Measurements from ENCODE around the gene RUNX2. TPM values are rescaled to one million over a fixed set of nuclear protein-coding genes. Genes with fewer than 3 reads are reported as not detected.

The RUNX2 gene
- total RNA-seq, 2 donors from 2014 or later: 30.8 to 33.7 TPM

DNA sequence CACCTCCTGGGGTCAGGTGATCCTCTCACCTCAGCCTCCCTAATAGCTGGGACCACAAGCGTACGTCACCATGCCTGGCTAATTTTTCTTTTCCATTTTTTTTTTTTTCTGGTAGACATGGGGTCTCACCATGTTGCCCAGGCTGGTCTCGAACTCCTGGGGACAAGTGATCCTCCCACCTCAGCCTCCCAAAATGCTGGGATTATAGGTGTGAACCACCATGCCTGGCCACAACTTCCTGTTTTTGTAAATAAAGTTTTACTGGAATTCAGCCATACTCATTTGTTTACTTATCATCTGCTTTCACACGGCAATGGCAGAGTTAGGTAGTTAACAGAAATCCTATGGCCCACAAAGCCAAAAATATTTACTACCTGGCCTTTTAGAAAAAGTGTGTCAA, 7.8 kb upstream of the RUNX2 start:
- Mint-ChIP-seq H3K4me3 (no peak overlapping the region), H3K27ac (no peak overlapping the region), H3K4me1 (peaks cover 12% of the 10 kb centered on the region), H3K27me3 (no peaks in the 10 kb centered on the region), H3K36me3 (ENCODE audit: low read depth) (no peaks in the 10 kb centered on the region), H3K9me3 (no peaks in the 10 kb centered on the region)
- ATAC-seq (replicated peaks): no peak

DNA sequence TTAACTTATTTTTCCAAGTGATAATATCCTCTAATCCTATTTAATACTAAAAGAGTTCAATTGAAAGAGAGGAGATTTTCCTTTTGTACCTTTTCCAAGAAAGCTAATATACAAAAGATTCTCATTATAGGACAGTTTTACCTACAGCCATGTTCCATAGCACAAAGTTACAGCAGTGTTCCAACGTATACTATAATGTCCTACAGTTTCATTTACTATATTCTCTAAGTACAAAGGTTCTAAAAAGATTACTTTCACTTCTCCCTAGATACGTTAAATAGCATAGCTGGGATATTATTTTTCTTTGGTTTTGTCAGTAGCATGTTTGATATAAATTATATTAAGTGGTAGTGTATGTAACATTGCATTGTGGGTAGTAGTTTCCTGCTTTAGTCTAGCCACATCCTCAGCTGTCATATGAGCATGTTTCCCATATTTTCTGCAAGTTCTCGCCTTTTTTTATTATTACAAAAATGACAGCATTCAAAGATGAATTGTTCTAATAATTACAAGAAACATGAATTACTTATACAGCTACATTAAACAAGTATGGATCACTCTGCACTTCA, 4.4 kb upstream of the RUNX2 start:
- Mint-ChIP-seq H3K4me3 (peak overlapping the region; percentile 36), H3K9me3 (no peaks in the 10 kb centered on the region), H3K36me3 (ENCODE audit: low read depth) (no peaks in the 10 kb centered on the region), H3K27me3 (no peaks in the 10 kb centered on the region), H3K27ac (peak overlapping the region; percentile 9), H3K4me1 (peaks cover 12% of the 10 kb centered on the region)
- ATAC-seq (replicated peaks): no peak

DNA sequence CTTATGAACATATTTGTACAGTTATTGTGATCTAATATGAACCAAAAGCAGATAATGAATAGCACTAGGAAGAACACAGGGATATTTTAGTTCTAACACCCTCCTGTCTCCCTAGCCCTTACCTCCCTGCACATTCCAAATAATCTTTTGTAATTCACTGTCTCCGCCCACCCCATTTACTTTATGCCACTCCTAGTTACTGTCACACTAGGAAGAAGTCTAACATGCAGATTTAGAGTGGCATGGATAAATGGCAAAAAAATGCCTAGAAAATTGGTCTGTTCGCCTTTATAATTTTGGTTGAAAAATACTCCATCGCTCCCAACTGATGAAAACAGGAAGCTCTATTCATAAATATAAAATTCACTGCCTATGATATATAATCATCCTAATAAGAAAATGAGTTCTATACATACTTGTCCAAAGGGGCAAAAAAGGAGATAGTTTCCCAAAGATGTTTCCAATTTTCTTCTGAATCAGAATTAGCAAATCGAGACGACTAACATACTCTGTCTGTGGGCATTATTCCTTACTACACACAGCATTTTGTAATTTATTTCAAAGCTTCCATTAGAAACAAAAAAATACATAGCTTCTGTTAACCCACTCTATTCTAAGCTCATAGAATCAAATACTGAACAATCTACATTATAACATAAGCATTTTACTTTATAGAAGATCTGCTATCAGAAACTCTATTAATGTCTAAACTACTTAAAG, 1.3 kb upstream of the RUNX2 start:
- Mint-ChIP-seq H3K27ac (no peak overlapping the region), H3K4me1 (peaks cover 12% of the 10 kb centered on the region), H3K36me3 (ENCODE audit: low read depth) (no peaks in the 10 kb centered on the region), H3K4me3 (no peak overlapping the region), H3K27me3 (no peaks in the 10 kb centered on the region), H3K9me3 (no peaks in the 10 kb centered on the region)
- no peak for ATAC-seq (replicated peaks)

- H3K4me1 Mint-ChIP-seq: peaks cover 6% of the 10 kb centered on the region
- no peak overlapping the region for H3K4me3 Mint-ChIP-seq
- no peaks in the 10 kb centered on the region for H3K27me3 Mint-ChIP-seq
- no peak overlapping the region for H3K27ac Mint-ChIP-seq
- no peaks in the 10 kb centered on the region for H3K36me3 Mint-ChIP-seq (ENCODE audit: low read depth)
- no peaks in the 10 kb centered on the region for H3K9me3 Mint-ChIP-seq
- ATAC-seq (replicated peaks): no peak
These were observed 393 bp downstream of the RUNX2 start for GRCh38 chr6:45328523-45328922.

- no peak overlapping the region for H3K27ac Mint-ChIP-seq
- H3K36me3 Mint-ChIP-seq (ENCODE audit: low read depth): no peaks in the 10 kb centered on the region
- H3K27me3 Mint-ChIP-seq: no peaks in the 10 kb centered on the region
- peaks cover 5% of the 10 kb centered on the region for H3K4me1 Mint-ChIP-seq
- H3K4me3 Mint-ChIP-seq: no peak overlapping the region
- no peaks in the 10 kb centered on the region for H3K9me3 Mint-ChIP-seq
- ATAC-seq (replicated peaks): no peak
These were observed 16.8 kb downstream of the RUNX2 start for GRCh38 chr6:45344900-45345299.

- no peaks in the 10 kb centered on the region for H3K4me1 Mint-ChIP-seq
- no peak for ATAC-seq (replicated peaks)
These were observed 22.1 kb downstream of the RUNX2 start for GRCh38 chr6:45350186-45350710.

DNA sequence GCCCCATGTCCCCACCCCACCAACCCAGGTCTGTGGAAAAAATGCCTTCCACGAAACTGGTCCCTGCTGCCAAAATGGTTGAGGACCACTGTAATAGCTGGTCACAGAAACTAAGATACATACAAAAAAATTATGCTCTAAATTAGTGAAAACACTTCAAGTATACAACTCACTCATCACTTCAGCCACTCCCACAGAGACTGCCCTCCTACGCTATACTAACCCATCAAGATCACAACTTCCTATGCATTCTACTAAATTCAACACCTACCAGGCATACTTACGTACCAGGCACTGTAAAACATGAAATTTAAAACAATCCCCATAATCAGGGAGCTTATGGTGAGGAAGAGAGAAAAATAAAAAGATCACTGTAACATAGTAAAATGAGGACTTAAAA, 22.9 kb downstream of the RUNX2 start:
- Mint-ChIP-seq H3K36me3 (ENCODE audit: low read depth) (peaks cover 28% of the 10 kb centered on the region), H3K9me3 (no peaks in the 10 kb centered on the region), H3K4me3 (no peak overlapping the region), H3K27me3 (no peaks in the 10 kb centered on the region), H3K4me1 (no peaks in the 10 kb centered on the region), H3K27ac (no peak overlapping the region)
- no peak for ATAC-seq (replicated peaks)

More at GRCh38 chr6:45350186-45350710, 22.1 kb downstream of the RUNX2 start:
- Mint-ChIP-seq H3K27ac (no peak overlapping the region), H3K36me3 (ENCODE audit: low read depth) (peaks cover 28% of the 10 kb centered on the region), H3K4me3 (no peak overlapping the region), H3K9me3 (no peaks in the 10 kb centered on the region), H3K27me3 (no peaks in the 10 kb centered on the region)

- Mint-ChIP-seq H3K27me3 (no peaks in the 10 kb centered on the region), H3K27ac (peak overlapping the region; percentile 14), H3K4me1 (no peaks in the 10 kb centered on the region), H3K9me3 (no peaks in the 10 kb centered on the region), H3K4me3 (no peak overlapping the region), H3K36me3 (ENCODE audit: low read depth) (peaks cover 28% of the 10 kb centered on the region)
- no peak for ATAC-seq (replicated peaks)
These were observed 23.5 kb downstream of the RUNX2 start for GRCh38 chr6:45351667-45352066.

- no peaks in the 10 kb centered on the region for H3K4me1 Mint-ChIP-seq
- ATAC-seq (replicated peaks): no peak
- H3K36me3 Mint-ChIP-seq (ENCODE audit: low read depth): peaks cover 28% of the 10 kb centered on the region
- no peaks in the 10 kb centered on the region for H3K27me3 Mint-ChIP-seq
- no peaks in the 10 kb centered on the region for H3K9me3 Mint-ChIP-seq
- no peak overlapping the region for H3K4me3 Mint-ChIP-seq
- H3K27ac Mint-ChIP-seq: no peak overlapping the region
These were observed 25.5 kb downstream of the RUNX2 start for GRCh38 chr6:45353654-45354053.

- Mint-ChIP-seq H3K36me3 (ENCODE audit: low read depth) (peaks cover 32% of the 10 kb centered on the region), H3K27me3 (no peaks in the 10 kb centered on the region), H3K4me1 (peaks cover 6% of the 10 kb centered on the region), H3K9me3 (no peaks in the 10 kb centered on the region), H3K27ac (no peak overlapping the region), H3K4me3 (no peak overlapping the region)
- no peak for ATAC-seq (replicated peaks)
These were observed 36.3 kb downstream of the RUNX2 start for GRCh38 chr6:45364466-45364865.

- Mint-ChIP-seq H3K36me3 (ENCODE audit: low read depth) (peaks cover 38% of the 10 kb centered on the region), H3K4me1 (peaks cover 11% of the 10 kb centered on the region), H3K27ac (no peak overlapping the region), H3K4me3 (no peak overlapping the region), H3K27me3 (no peaks in the 10 kb centered on the region), H3K9me3 (no peaks in the 10 kb centered on the region)
- ATAC-seq (replicated peaks): no peak
These were observed 36.9 kb downstream of the RUNX2 start for GRCh38 chr6:45365036-45365435.

- no peak for ATAC-seq (replicated peaks)
- peaks cover 12% of the 10 kb centered on the region for H3K4me1 Mint-ChIP-seq
- peaks cover 29% of the 10 kb centered on the region for H3K36me3 Mint-ChIP-seq (ENCODE audit: low read depth)
- no peak overlapping the region for H3K27ac Mint-ChIP-seq
- no peak overlapping the region for H3K4me3 Mint-ChIP-seq
- no peaks in the 10 kb centered on the region for H3K9me3 Mint-ChIP-seq
- no peaks in the 10 kb centered on the region for H3K27me3 Mint-ChIP-seq
These were observed 38.4 kb downstream of the RUNX2 start for GRCh38 chr6:45366534-45366933.

GRCh38 chr6:45367999-45368398, 39.9 kb downstream of the RUNX2 start:
- Mint-ChIP-seq H3K4me1 (peaks cover 17% of the 10 kb centered on the region), H3K4me3 (no peak overlapping the region), H3K9me3 (no peaks in the 10 kb centered on the region), H3K27me3 (no peaks in the 10 kb centered on the region), H3K27ac (no peak overlapping the region), H3K36me3 (ENCODE audit: low read depth) (peaks cover 17% of the 10 kb centered on the region)
- no peak for ATAC-seq (replicated peaks)

GRCh38 chr6:45369870-45370269, 41.7 kb downstream of the RUNX2 start:
- Mint-ChIP-seq H3K36me3 (ENCODE audit: low read depth) (peaks cover 11% of the 10 kb centered on the region), H3K27ac (no peak overlapping the region), H3K27me3 (no peaks in the 10 kb centered on the region), H3K4me3 (no peak overlapping the region), H3K4me1 (peaks cover 21% of the 10 kb centered on the region), H3K9me3 (no peaks in the 10 kb centered on the region)
- no peak for ATAC-seq (replicated peaks)

DNA sequence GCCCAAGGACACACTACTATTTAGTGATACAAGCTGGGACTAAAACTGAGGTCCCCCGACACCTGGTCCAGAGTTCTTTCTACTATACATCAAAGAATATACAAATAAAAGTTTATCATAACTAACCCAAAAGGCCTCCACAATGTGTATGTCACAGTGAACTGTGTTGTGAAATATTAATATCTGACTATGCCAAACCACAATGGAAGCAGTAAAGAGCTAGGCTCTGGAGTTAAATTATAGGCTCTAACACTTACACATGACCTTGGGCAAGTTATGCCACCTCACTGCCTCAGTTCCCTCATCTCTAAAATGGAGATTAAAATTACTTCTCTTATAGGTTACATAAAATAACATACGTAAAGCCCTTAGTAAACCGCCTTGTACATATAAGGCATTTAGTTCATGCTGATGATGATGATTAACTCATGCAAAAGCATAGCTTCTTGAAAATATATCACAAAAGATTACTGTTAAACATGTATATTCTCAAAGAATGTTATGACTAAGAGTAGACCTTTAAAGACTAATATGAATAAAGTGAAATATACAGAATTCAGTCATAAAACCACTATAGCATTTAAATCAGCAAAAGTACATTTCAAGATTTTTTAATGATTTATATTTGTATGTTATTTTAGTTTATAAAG, 43.9 kb downstream of the RUNX2 start:
- no peaks in the 10 kb centered on the region for H3K27me3 Mint-ChIP-seq
- peak overlapping the region; percentile 53 for H3K27ac Mint-ChIP-seq
- peaks cover 25% of the 10 kb centered on the region for H3K4me1 Mint-ChIP-seq
- peak overlapping the region; percentile 28 for H3K4me3 Mint-ChIP-seq
- H3K36me3 Mint-ChIP-seq (ENCODE audit: low read depth): peaks cover 11% of the 10 kb centered on the region
- ATAC-seq (replicated peaks): peak; percentile 78
- no peaks in the 10 kb centered on the region for H3K9me3 Mint-ChIP-seq
